H1 (cell line): Measurements from ENCODE around the gene MIR17HG. TPM values are rescaled to one million over a fixed set of nuclear protein-coding genes. Genes with fewer than 3 reads are reported as not detected.

ENCODE experiments used
- CEBPB ChIP-seq: IDR thresholded peaks from 2 replicates; pipeline ENCODE4 v1.6.1; 2012; ENCODE audit warnings: low read depth, low read length
- CHD7 ChIP-seq: fragments of 300-600 bp; sonication (generic); IDR thresholded peaks from 2 replicates; pipeline ENCODE4 v1.7.1; 2012; ENCODE audit warnings: low read length, moderate library complexity, mild to moderate bottlenecking, inconsistent platforms; ENCODE audit not compliant: insufficient replicate concordance
- EZH2 ChIP-seq: fragments of 200-600 bp; sonication (generic); IDR thresholded peaks from 2 replicates; pipeline ENCODE4 v1.7.1; 2012; ENCODE audit warnings: low read depth, mild to moderate bottlenecking, moderate library complexity, low read length, inconsistent platforms; ENCODE audit not compliant: severe bottlenecking
- polyA plus RNA-seq, 7 experiments: library from polyadenylated mRNA; depleted of rRNA in 3 of 7; stranded (reverse) in 5 of 7; unstranded in 2 of 7; fragments of >200 nt in 5 of 7; fragments of 200-250 nt in 2 of 7; gene quantifications; 1 replicate in 5 of 7; 2 replicates in 1 of 7; 4 replicates in 1 of 7; pipeline versions ENCODE4 v1.2.1 to v1.2.3, GENCODE V29; 2011 to 2013; ENCODE audit warnings: missing spikeins in 2 of 7, mixed read lengths in 2 of 7
- total RNA-seq: library from RNA; stranded (reverse); fragmentation: NEBNext Ultra II Directional; extraction: Animal tissue kit (Norgen Biotek cat#: 25700); gene quantifications from 2 replicates; pipeline ENCODE4 v1.2.1, GENCODE V29; 2021

MIR17HG gene
- total and polyA plus RNA-seq, 2 of the 8 experiments (the other 6 are each of a cell fraction or from before 2014, with no cell fraction given) = 11.5 to 36.9 TPM

- TF ChIP-seq CHD7 (no peak), EZH2 (no peak), CEBPB (no peak)
These were observed 21.9 kb downstream of the MIR17HG start (continued) for GRCh38 chr13:91369441-91369831.
